Duodenal mucosa (tissue), 2 donors: ENCODE measurements around the gene TBC1D1.

Source experiments
- H3K27ac ChIP-seq: one replicate; pipeline ENCODE4 v1.7.0; 2013; ENCODE audit warnings: low read depth, low read length
- H3K27me3 ChIP-seq, 2 donors: one replicate each; pipeline ENCODE4 v1.7.0; 2013; ENCODE audit warnings: low read length in 2 of 2, control low read depth in 1 of 2; ENCODE audit not compliant: insufficient read depth in 2 of 2, control insufficient read depth in 1 of 2
- H3K36me3 ChIP-seq, 2 donors: one replicate each; pipeline ENCODE4 v1.7.0; 2013; ENCODE audit warnings: low read length in 2 of 2, control low read depth in 1 of 2; ENCODE audit not compliant: insufficient read depth in 2 of 2, control insufficient read depth in 1 of 2
- H3K4me1 ChIP-seq, 2 donors: one replicate each; pipeline ENCODE4 v1.7.0; 2013; ENCODE audit warnings: low read length in 2 of 2, control low read depth in 1 of 2; ENCODE audit not compliant: insufficient read depth in 2 of 2, control insufficient read depth in 1 of 2
- H3K4me3 ChIP-seq, 2 donors: one replicate each; pipeline ENCODE4 v1.7.0; 2013; ENCODE audit warnings: low read length in 2 of 2, low read depth in 1 of 2
- H3K9ac ChIP-seq, 2 donors: one replicate each; pipeline ENCODE4 v1.7.0; 2013; ENCODE audit warnings: low read length in 2 of 2, low read depth in 1 of 2
- H3K9me3 ChIP-seq, 2 donors: one replicate each; pipeline ENCODE4 v1.7.0; 2013; ENCODE audit warnings: low read length in 2 of 2, control low read depth in 1 of 2; ENCODE audit not compliant: control insufficient read depth in 1 of 2

The TBC1D1 gene

DNA sequence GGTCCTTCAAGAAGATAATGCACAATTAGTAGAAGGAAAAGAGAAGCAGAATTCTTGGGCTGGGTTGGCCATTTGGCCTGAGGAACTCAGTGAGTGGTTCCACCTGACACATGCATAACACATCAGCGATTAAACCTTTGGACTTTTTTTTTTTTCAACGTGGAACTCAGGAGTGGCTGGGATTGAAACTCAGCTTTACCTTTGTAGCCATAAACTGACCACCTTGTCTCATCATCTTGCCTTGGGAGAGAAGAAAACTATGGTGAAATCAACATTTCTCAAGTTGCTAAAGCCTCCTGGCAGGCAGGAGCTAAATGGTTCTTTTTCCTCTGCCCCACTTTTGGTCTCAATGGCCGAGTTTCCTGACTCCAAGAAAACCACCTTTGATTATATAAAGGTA, 85.6 kb downstream of the TBC1D1 start:
- H3K36me3 ChIP-seq = no peaks in the 10 kb centered on the region
- H3K27ac ChIP-seq = peak overlapping the region; percentile 88
- no peaks in the 10 kb centered on the region for H3K9me3 ChIP-seq
- H3K9ac ChIP-seq = peak overlapping the region; percentile 60 to 64
- no peaks in the 10 kb centered on the region for H3K27me3 ChIP-seq
- H3K4me3 ChIP-seq = peak overlapping the region; percentile 62 to 64
- H3K4me1 ChIP-seq = peaks cover 17 to 25% of the 10 kb centered on the region in 2 donors

GRCh38 chr4:37976991-37977470, 86.1 kb downstream of the TBC1D1 start:
- peak overlapping the region; percentile 65 to 80 for H3K4me3 ChIP-seq
- H3K27ac ChIP-seq = peak overlapping the region; percentile 95
- no peaks in the 10 kb centered on the region for H3K36me3 ChIP-seq
- H3K9ac ChIP-seq = peak overlapping the region; percentile 60 to 64
- no peaks in the 10 kb centered on the region for H3K9me3 ChIP-seq
- H3K27me3 ChIP-seq = no peaks in the 10 kb centered on the region
- peaks cover 18 to 30% of the 10 kb centered on the region in 2 donors for H3K4me1 ChIP-seq

- Histone ChIP-seq H3K27me3 (no peaks in the 10 kb centered on the region), H3K36me3 (no peaks in the 10 kb centered on the region), H3K9ac (peak overlapping the region; percentile 44 to 62), H3K4me3 (peak overlapping the region; percentile 65 to 80), H3K27ac (peak overlapping the region; percentile 95), H3K9me3 (no peaks in the 10 kb centered on the region), H3K4me1 (peaks cover 18 to 33% of the 10 kb centered on the region in 2 donors)
Observed at GRCh38 chr4:37977471-37978247, 86.8 kb downstream of the TBC1D1 start.

DNA sequence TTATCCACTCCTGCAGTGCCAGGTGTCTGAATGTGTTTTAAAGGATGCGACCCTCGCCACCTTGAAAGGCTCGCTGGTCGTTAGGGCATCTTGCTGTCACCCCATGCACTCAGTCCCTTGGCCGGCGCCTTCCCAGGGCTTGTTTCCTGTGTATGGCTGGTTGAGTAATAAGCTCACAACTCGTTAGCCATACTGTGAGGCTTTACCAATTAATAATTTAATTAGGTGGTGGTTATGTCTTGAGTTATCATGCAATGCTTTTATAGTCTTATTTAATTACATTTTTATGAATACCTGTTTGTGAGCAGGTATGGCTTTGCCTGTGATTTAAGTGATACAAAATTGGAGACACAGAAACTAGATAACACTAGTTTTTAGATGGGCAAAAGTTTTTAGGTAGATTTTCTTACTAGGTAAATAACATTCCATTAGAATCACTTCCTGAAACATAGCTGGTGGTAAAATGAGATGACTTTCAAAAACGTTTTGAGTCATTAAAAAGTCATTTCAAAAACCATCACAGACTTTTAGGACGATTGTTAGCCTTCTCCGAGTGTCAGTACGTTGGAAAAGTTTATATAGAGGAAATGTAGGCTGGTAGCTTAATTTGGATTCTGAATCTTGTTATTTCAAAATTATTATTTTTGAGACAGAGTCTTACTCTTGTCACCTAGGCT, 87.5 kb downstream of the TBC1D1 start:
- Histone ChIP-seq H3K4me1 (peaks cover 18 to 33% of the 10 kb centered on the region in 2 donors), H3K9me3 (no peaks in the 10 kb centered on the region), H3K27me3 (no peaks in the 10 kb centered on the region), H3K27ac (peak overlapping the region; percentile 95), H3K9ac (peak overlapping the region; percentile 44 to 62), H3K4me3 (peak overlapping the region; percentile 65 to 80), H3K36me3 (no peaks in the 10 kb centered on the region)

- no peak overlapping the region for H3K4me3 ChIP-seq
- no peaks in the 10 kb centered on the region for H3K27me3 ChIP-seq
- no peak overlapping the region for H3K9ac ChIP-seq
- peaks cover 18 to 33% of the 10 kb centered on the region in 2 donors for H3K4me1 ChIP-seq
- H3K27ac ChIP-seq = no peak overlapping the region
- no peaks in the 10 kb centered on the region for H3K9me3 ChIP-seq
- H3K36me3 ChIP-seq = no peaks in the 10 kb centered on the region
Observed at GRCh38 chr4:37980246-37980645, 89.4 kb downstream of the TBC1D1 start.

- Histone ChIP-seq H3K36me3 (no peaks in the 10 kb centered on the region), H3K4me1 (peaks cover 12 to 28% of the 10 kb centered on the region in 2 donors), H3K27ac (no peak overlapping the region), H3K9ac (no peak overlapping the region), H3K27me3 (no peaks in the 10 kb centered on the region), H3K4me3 (no peak overlapping the region), H3K9me3 (no peaks in the 10 kb centered on the region)
Observed at GRCh38 chr4:37981425-37981824, 90.5 kb downstream of the TBC1D1 start.

GRCh38 chr4:37981844-37982720, 91.2 kb downstream of the TBC1D1 start:
- Histone ChIP-seq H3K9ac (no peak overlapping the region), H3K36me3 (no peaks in the 10 kb centered on the region), H3K27ac (no peak overlapping the region), H3K27me3 (no peaks in the 10 kb centered on the region), H3K4me1 (peaks cover 12 to 24% of the 10 kb centered on the region in 2 donors), H3K4me3 (no peak overlapping the region), H3K9me3 (no peaks in the 10 kb centered on the region)

DNA sequence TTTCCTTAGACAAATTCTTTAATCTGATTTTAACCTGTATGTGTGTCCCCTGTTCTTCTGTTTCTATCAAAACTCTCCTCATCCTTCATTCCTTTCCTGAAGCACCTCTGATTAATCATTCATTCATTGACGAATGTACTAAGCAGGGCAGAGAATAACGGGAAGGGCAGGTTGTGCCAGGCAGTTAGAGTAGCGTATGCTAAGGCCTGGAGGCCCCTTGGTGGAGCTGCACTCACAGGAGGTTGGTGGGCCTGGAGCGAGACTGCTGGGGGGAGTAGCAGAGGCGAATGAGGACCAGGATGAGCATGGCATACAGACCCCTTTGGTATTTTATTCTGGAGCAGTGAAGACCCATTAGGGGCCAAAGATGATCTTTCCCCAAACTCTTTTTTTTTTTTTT, 91.9 kb downstream of the TBC1D1 start:
- Histone ChIP-seq H3K9ac (no peak overlapping the region), H3K36me3 (no peaks in the 10 kb centered on the region), H3K9me3 (no peaks in the 10 kb centered on the region), H3K27ac (no peak overlapping the region), H3K27me3 (no peaks in the 10 kb centered on the region), H3K4me3 (no peak overlapping the region), H3K4me1 (peaks cover 12 to 24% of the 10 kb centered on the region in 2 donors)

DNA sequence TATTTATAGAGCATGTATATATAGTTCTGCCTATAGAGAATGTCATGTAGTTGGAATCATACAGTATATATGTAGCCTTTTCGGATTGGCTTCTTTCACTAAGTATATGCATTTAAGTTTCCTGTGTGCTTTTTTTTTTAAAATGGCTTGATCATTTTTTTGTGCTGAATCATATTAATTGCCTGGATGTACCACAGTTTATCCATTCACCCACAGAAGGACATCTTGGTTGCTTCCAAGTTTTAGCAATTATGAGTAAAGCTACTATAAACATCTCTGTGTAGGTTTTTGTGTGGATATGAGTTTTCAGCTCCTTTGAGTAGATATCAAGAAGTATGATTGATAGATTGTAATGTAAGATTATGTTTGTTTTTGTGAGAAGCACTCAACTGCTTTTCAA, 93.1 kb downstream of the TBC1D1 start:
- Histone ChIP-seq H3K9me3 (no peaks in the 10 kb centered on the region), H3K9ac (no peak overlapping the region), H3K4me1 (peaks cover 9 to 14% of the 10 kb centered on the region in 2 donors), H3K27me3 (no peaks in the 10 kb centered on the region), H3K4me3 (no peak overlapping the region), H3K36me3 (no peaks in the 10 kb centered on the region), H3K27ac (no peak overlapping the region)
